ENCODE data around the gene ETFBKMT.

DNA sequence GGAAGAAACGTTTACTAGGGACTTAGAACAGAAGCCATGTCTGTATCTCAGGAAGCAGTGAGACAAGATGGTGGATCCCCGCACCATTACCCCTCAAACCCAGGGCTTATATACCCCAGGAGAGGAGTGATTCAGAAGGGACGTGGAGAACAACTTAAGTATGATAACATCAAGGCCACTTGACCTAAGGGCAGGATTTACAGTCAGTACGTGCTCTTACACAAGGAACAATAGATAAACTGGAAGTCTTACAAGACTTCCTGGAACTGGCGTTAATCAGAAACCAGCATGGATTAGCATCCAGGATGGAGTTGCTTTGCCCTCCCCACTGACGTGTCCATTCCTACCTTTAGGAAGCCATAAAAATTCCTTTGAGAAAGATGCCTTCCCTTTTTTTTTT lies 8.6 kb upstream of the ETFBKMT start:
- no peak for TF ChIP-seq EZH2 (IDR thresholded peaks at IDR 0.05; ENCODE audit: borderline replicate concordance, insufficient read depth, low read length, poor library complexity, severe bottlenecking)
- no peak for TF ChIP-seq CTCF (IDR thresholded peaks at IDR 0.05; ENCODE audit: poor library complexity, severe bottlenecking)
- no peak for TF ChIP-seq TAF1 (IDR thresholded peaks at IDR 0.05; ENCODE audit: low read depth)

All from neural cell (in vitro differentiated cells).